Measurements from ENCODE around the gene KCNJ11. TPM values are rescaled to one million over a fixed set of nuclear protein-coding genes. Genes with fewer than 3 reads are reported as not detected.

KCNJ11 gene
- total RNA-seq, 1 experiment from 2014 or later: 2.9 TPM

DNA sequence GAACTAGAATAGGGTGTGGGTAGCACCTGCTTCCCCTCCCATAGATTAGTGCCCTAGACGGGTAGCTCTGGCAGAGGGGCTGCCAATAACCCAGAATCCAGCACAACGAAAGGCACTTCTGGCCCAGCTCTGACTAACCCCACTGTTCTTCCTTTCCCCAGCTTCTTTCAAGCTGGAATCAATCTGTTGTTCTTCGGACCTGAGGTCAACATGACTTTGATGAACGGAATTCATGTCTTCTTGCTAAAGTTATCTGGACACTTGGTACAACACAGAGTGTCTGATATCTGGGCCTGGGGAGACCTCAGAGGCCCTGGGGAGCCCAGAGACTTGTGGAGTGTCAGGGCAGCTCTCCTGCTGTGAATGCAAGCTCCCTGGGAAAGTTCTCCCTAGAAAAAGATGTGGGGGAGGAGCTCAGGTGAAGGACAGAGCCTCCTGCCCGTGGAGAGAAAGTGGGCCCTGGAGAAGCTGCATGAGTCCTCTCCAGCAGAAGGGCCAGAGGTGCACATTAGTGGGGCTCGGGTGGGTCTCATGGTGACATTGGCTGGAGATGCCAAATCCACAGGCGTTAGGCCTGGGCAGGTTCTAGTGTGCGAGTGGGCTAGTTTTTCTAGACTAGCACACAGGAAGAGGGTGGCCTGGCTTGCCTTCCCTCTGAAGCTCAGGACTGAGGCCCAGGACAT lies 6.3 kb downstream of the KCNJ11 start:
- H3K4me3 Mint-ChIP-seq (ENCODE audit: low read depth, unreplicated experiment): no peak overlapping the region

DNA sequence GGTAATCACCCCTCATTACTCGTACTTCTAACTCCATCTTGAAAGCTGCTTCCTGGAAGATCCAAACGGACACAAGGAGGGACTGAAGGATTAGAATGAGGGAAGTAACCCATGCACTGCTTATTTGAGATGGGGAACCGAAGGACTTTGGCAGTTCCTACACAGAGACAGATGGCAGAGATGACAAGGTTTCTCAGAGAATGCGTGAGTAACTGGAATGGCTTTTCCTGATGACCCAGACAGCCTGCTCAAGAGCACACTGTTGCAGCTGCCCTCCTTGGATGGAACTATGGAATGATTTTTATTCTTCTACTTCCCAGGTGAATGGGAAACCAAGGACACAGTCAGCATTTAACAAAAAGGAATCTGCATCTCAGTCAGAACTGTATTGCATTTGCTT lies 7.3 kb downstream of the KCNJ11 start:
- TF ChIP-seq, protein P1, sequence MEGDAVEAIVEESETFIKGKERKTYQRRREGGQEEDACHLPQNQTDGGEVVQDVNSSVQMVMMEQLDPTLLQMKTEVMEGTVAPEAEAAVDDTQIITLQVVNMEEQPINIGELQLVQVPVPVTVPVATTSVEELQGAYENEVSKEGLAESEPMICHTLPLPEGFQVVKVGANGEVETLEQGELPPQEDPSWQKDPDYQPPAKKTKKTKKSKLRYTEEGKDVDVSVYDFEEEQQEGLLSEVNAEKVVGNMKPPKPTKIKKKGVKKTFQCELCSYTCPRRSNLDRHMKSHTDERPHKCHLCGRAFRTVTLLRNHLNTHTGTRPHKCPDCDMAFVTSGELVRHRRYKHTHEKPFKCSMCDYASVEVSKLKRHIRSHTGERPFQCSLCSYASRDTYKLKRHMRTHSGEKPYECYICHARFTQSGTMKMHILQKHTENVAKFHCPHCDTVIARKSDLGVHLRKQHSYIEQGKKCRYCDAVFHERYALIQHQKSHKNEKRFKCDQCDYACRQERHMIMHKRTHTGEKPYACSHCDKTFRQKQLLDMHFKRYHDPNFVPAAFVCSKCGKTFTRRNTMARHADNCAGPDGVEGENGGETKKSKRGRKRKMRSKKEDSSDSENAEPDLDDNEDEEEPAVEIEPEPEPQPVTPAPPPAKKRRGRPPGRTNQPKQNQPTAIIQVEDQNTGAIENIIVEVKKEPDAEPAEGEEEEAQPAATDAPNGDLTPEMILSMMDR (IDR thresholded peaks at IDR 0.05; ENCODE audit: unreplicated experiment): no peak
- H3K4me3 Mint-ChIP-seq (ENCODE audit: low read depth, unreplicated experiment): no peak overlapping the region
- no peaks in the 10 kb centered on the region for H3K36me3 Mint-ChIP-seq (ENCODE audit: insufficient read depth, unreplicated experiment)
- CTCF ChIA-PET: interaction anchor here (0.7 kb wide), 1 partner anchor 43 kb away, joined by 3 read pairs; no protein-coding TSS in a partner anchor
- BruUV-seq (replicated peaks): no TSS peak
- no peak for DNase-seq
- intact Hi-C loops (cut with micrococcal nuclease; ENCODE audit: unreplicated experiment): loop anchor here (10.0 kb wide), 1 partner anchor 94 kb away; the partner anchor contains the start of gene ABCC8
- no peaks in the 10 kb centered on the region for H3K9me3 Mint-ChIP-seq (ENCODE audit: low read depth, unreplicated experiment)
- H3K27me3 Mint-ChIP-seq (ENCODE audit: unreplicated experiment): no peaks in the 10 kb centered on the region
- no peak overlapping the region for H3K27ac Mint-ChIP-seq (ENCODE audit: unreplicated experiment)
- H3K4me1 Mint-ChIP-seq (ENCODE audit: low read depth, unreplicated experiment): no peaks in the 10 kb centered on the region

More for the DNA sequence above, 6.3 kb downstream of the KCNJ11 start:
- TF ChIP-seq, protein P1 (IDR thresholded peaks at IDR 0.05; ENCODE audit: unreplicated experiment): no peak
- intact Hi-C loops (cut with micrococcal nuclease; ENCODE audit: unreplicated experiment): loop anchor here (10.0 kb wide), 1 partner anchor 93 kb away; the partner anchor contains the start of gene ABCC8
- no TSS peak for BruUV-seq (replicated peaks)
- H3K27ac Mint-ChIP-seq (ENCODE audit: unreplicated experiment): no peak overlapping the region
- CTCF ChIA-PET: interaction anchor here (1.2 to 2.1 kb wide), 2 partner anchors 110 to 126 kb away, joined by 3 to 7 read pairs; no protein-coding TSS in a partner anchor
- no peaks in the 10 kb centered on the region for H3K27me3 Mint-ChIP-seq (ENCODE audit: unreplicated experiment)
- H3K36me3 Mint-ChIP-seq (ENCODE audit: insufficient read depth, unreplicated experiment): no peaks in the 10 kb centered on the region
- DNase-seq: no peak
- no peaks in the 10 kb centered on the region for H3K4me1 Mint-ChIP-seq (ENCODE audit: low read depth, unreplicated experiment)
- H3K9me3 Mint-ChIP-seq (ENCODE audit: low read depth, unreplicated experiment): no peaks in the 10 kb centered on the region

DNA sequence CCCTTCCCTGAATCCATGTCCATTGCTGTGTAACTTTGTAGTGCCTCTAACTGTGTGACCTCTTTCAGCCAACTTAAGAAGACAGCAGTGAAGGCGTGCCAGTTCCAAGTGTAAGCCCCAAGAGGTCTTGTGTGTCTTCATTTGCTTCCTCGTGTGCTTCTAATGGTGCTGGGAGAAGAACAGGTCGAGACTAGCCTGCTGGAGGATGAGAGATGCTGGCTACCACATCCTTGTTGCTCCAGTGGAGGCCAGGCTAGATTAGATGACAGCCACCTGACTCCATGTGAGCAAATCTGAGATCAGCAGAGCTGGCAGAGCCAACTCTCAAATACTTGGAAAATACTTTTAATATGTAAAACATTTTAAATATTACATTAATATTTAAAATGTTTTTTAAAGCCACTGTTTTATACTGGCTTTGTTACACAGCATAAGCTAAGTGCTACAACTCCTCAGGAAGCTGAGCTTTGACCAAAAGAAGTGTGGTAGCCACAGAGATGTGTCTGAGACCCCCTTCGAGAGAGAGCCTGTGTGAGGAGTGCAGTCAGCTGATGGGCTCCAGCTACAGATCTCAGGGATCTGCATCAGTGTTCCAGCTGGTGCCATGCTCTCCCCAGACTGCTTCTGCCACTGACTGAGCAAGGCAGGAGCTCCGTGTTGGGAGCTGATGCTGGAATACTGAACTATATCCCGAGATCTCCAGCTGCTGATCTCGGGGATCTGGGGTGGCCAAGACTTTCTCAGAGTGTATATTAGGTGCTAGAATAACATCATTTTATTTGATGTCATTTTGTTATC lies 8.9 kb downstream of the KCNJ11 start:
- intact Hi-C loops (cut with micrococcal nuclease; ENCODE audit: unreplicated experiment): loop anchor here (10.0 kb wide), 1 partner anchor 95 kb away; the partner anchor contains the start of gene ABCC8
- CTCF ChIA-PET: interaction anchor here (0.6 kb wide), 1 partner anchor 32 kb away, joined by 7 read pairs; no protein-coding TSS in a partner anchor
- no peak overlapping the region for H3K27ac Mint-ChIP-seq (ENCODE audit: unreplicated experiment)

DNA sequence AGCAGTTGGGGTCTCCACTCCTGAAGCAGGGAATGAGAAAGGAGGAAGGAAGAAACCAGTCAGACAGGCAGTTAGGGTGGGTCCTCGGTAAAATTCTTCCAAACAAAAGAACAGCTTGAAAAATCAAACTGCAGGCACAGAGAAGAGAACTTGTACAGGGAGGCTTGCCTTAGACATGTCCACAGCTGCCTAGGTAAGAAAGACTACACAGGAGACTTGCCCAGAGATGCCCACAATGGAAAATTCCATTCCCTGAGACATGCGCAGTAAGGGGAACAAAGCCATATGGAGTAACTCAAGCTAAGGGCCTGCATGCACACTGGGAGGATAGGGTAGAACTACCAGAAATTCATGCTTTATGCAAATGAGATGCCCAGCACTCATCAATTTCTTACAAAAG lies 9.8 kb downstream of the KCNJ11 start:
- H3K27ac Mint-ChIP-seq (ENCODE audit: unreplicated experiment): no peak overlapping the region
- H3K9me3 Mint-ChIP-seq (ENCODE audit: low read depth, unreplicated experiment): no peaks in the 10 kb centered on the region
- H3K36me3 Mint-ChIP-seq (ENCODE audit: insufficient read depth, unreplicated experiment): no peaks in the 10 kb centered on the region
- no peak for DNase-seq
- TF ChIP-seq, protein P1 (IDR thresholded peaks at IDR 0.05; ENCODE audit: unreplicated experiment): no peak
- intact Hi-C loops (cut with micrococcal nuclease; ENCODE audit: unreplicated experiment): no loop called here
- CTCF ChIA-PET: no interaction called here
- BruUV-seq (replicated peaks): no TSS peak
- no peaks in the 10 kb centered on the region for H3K27me3 Mint-ChIP-seq (ENCODE audit: unreplicated experiment)
- no peak overlapping the region for H3K4me3 Mint-ChIP-seq (ENCODE audit: low read depth, unreplicated experiment)
- no peaks in the 10 kb centered on the region for H3K4me1 Mint-ChIP-seq (ENCODE audit: low read depth, unreplicated experiment)

More for the DNA sequence above, 8.9 kb downstream of the KCNJ11 start:
- no peaks in the 10 kb centered on the region for H3K36me3 Mint-ChIP-seq (ENCODE audit: insufficient read depth, unreplicated experiment)
- H3K9me3 Mint-ChIP-seq (ENCODE audit: low read depth, unreplicated experiment): no peaks in the 10 kb centered on the region
- H3K4me1 Mint-ChIP-seq (ENCODE audit: low read depth, unreplicated experiment): no peaks in the 10 kb centered on the region
- no peaks in the 10 kb centered on the region for H3K27me3 Mint-ChIP-seq (ENCODE audit: unreplicated experiment)
- TF ChIP-seq, protein P1 (IDR thresholded peaks at IDR 0.05; ENCODE audit: unreplicated experiment): no peak
- H3K4me3 Mint-ChIP-seq (ENCODE audit: low read depth, unreplicated experiment): no peak overlapping the region
- no TSS peak for BruUV-seq (replicated peaks)
- DNase-seq: no peak

Data from Calu3 (cell line).